ENCODE results near the gene FANCC.
"Not testable (repeated sequence)": the region's sequence is repeated elsewhere in the genome, so short reads cannot be mapped to it uniquely, and the experiment has no call there.

Gene FANCC

GRCh38 chr9:95274160-95274559 lies 43.3 kb downstream of the FANCC start:
- H3K4me3 ChIP-seq (ENCODE audit: low read depth, low read length); H3K27me3 ChIP-seq (ENCODE audit: control insufficient read depth, insufficient read depth, low read length); H3K9ac ChIP-seq (ENCODE audit: low read depth, low read length); H3K9me3 ChIP-seq (ENCODE audit: control insufficient read depth, insufficient read depth, low read length); H3K4me1 ChIP-seq (ENCODE audit: control insufficient read depth, insufficient read depth, low read length); H3K36me3 ChIP-seq (ENCODE audit: control insufficient read depth, insufficient read depth, low read length): not testable (repeated sequence)

- H3K36me3 ChIP-seq (ENCODE audit: control insufficient read depth, insufficient read depth, low read length), result no peaks in the 10 kb centered on the region
- no peaks in the 10 kb centered on the region for H3K4me1 ChIP-seq (ENCODE audit: control insufficient read depth, insufficient read depth, low read length)
- H3K9me3 ChIP-seq (ENCODE audit: control insufficient read depth, insufficient read depth, low read length), result no peaks in the 10 kb centered on the region
- H3K9ac ChIP-seq (ENCODE audit: low read depth, low read length), result no peak overlapping the region
- no peaks in the 10 kb centered on the region for H3K27me3 ChIP-seq (ENCODE audit: control insufficient read depth, insufficient read depth, low read length)
- no peak overlapping the region for H3K4me3 ChIP-seq (ENCODE audit: low read depth, low read length)
Observed at GRCh38 chr9:95273369-95274022, 44.0 kb downstream of the FANCC start.

DNA sequence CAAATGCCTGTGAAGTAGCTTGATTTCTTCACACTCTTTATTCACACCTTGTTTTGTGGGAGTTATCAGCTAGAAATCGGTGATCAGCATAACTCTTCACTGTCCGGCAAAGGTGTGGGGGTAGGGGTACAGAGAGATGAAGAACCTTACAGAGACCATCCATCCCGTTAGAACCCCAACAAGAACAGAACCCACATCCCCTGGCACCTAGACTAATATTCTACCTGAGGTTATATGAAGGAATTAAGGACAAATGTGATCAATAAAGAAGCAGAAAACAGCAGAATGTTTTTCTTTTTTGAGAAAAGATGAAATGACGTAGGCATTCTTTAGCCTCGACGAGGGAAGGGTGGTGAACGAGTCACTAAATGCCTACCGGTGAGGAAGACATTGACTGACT lies 44.7 kb downstream of the FANCC start:
- H3K9ac ChIP-seq (ENCODE audit: low read depth, low read length), result no peak overlapping the region
- H3K4me1 ChIP-seq (ENCODE audit: control insufficient read depth, insufficient read depth, low read length), result no peaks in the 10 kb centered on the region
- H3K4me3 ChIP-seq (ENCODE audit: low read depth, low read length), result no peak overlapping the region
- no peaks in the 10 kb centered on the region for H3K36me3 ChIP-seq (ENCODE audit: control insufficient read depth, insufficient read depth, low read length)
- H3K27me3 ChIP-seq (ENCODE audit: control insufficient read depth, insufficient read depth, low read length), result no peaks in the 10 kb centered on the region
- H3K9me3 ChIP-seq (ENCODE audit: control insufficient read depth, insufficient read depth, low read length), result no peaks in the 10 kb centered on the region

DNA sequence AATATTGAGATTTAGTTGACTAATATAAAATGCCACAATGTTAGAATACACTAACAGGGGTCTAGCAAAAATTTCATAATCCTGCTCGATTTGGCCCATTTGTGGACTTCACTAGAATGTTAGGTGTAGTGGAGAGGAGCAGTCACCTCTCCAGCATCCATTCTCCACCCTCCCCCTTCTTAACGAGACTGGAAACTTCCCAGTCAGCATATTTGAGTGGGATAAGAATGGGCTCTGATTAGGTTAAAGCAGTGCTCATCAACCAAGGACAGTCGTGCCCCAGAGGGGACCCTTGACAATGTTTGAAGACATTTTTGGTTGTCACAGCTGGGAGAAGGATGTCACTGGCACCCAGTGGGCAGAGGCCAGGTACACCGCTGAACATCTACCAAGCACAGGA lies 46.7 kb downstream of the FANCC start:
- no peak overlapping the region for H3K9ac ChIP-seq (ENCODE audit: low read depth, low read length)
- H3K36me3 ChIP-seq (ENCODE audit: control insufficient read depth, insufficient read depth, low read length), result no peaks in the 10 kb centered on the region
- H3K4me3 ChIP-seq (ENCODE audit: low read depth, low read length), result no peak overlapping the region
- H3K4me1 ChIP-seq (ENCODE audit: control insufficient read depth, insufficient read depth, low read length), result no peaks in the 10 kb centered on the region
- no peaks in the 10 kb centered on the region for H3K9me3 ChIP-seq (ENCODE audit: control insufficient read depth, insufficient read depth, low read length)
- no peaks in the 10 kb centered on the region for H3K27me3 ChIP-seq (ENCODE audit: control insufficient read depth, insufficient read depth, low read length)

DNA sequence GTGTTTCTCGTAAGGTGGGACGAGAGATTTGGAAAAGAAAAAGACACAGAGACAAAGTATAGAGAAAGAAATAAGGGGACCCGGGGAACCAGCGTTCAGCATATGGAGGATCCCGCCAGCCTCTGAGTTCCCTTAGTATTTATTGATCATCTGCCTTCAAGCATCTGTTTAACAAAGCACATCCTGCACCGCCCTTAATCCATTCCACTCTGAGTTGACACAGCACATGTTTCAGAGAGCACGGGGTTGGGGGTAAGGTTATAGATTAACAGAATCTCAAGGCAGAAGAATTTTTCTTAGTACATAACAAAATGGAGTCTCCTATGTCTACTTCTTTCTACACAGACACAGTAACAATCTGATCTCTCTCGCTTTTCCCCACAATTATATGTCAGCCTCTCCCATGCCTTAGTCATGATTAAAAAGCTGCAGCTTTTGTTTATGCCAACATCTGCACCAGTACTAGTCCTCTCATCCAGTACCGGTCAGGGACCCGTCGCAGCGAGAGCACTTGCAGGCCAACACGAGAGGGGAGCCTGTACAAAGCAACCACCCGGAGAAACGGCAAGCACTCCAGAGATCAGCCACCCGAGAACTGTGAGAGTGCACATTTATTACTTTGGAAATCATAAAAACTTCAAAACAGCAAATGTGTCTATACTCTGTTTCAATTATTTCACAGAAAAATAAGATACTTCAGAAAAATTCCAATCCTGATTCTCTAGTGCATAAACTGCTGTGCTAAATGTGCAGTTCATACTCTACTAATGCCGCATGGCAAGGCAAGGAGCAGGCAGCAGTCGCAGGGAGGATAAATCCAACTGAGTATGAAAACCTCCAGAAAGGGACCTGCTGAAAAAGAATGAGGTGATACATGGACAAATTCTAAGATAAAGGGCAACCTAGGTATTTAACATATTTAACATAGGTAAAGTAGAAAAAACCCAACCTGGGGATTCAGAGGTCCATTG lies 47.4 kb downstream of the FANCC start:
- not testable (repeated sequence) for H3K4me1 ChIP-seq (ENCODE audit: control insufficient read depth, insufficient read depth, low read length); H3K9ac ChIP-seq (ENCODE audit: low read depth, low read length); H3K27me3 ChIP-seq (ENCODE audit: control insufficient read depth, insufficient read depth, low read length); H3K9me3 ChIP-seq (ENCODE audit: control insufficient read depth, insufficient read depth, low read length); H3K36me3 ChIP-seq (ENCODE audit: control insufficient read depth, insufficient read depth, low read length); H3K4me3 ChIP-seq (ENCODE audit: low read depth, low read length)

DNA sequence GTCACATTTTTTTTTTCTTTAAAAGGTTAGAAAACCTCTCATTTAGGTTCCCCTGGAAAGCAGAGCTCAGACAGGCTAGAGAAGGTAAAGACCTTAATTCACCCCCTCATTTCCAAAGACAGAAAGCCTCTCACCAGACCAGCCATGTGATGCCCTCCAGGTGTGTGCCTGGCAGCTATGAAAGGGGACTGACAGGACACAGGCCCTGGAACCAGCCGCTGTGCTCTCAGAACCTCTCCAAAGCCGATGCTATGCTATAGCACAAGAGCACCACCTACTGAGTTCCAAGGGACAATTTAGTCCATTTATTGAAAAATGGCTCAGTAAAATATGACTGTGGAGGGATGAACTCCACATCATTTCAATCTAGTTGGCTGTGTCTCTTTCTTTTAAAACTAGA lies 48.8 kb downstream of the FANCC start:
- H3K4me1 ChIP-seq (ENCODE audit: control insufficient read depth, insufficient read depth, low read length), result peaks cover 5% of the 10 kb centered on the region

DNA sequence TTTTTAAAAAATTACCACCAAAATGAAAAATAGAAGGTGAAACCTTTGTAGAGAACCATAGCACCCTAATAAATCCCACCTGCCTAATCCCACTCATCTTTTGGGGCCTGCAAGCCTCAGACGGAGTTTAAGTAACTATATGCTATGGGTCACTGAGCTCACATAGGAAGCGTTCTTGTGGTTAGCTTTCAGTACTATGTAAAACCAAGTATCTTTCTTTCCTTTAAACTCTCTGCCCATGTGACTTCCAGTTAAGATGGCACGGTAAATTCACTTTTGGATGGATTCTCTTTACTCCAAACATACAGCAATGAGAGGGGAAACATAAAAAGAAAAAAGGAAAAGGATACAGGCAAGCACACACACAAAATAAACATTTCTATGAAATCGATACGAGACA lies 50.9 kb downstream of the FANCC start:
- no peaks in the 10 kb centered on the region for H3K36me3 ChIP-seq (ENCODE audit: control insufficient read depth, insufficient read depth, low read length)
- H3K9me3 ChIP-seq (ENCODE audit: control insufficient read depth, insufficient read depth, low read length), result no peaks in the 10 kb centered on the region
- no peak overlapping the region for H3K9ac ChIP-seq (ENCODE audit: low read depth, low read length)
- H3K4me3 ChIP-seq (ENCODE audit: low read depth, low read length), result no peak overlapping the region
- peaks cover 5% of the 10 kb centered on the region for H3K4me1 ChIP-seq (ENCODE audit: control insufficient read depth, insufficient read depth, low read length)
- no peaks in the 10 kb centered on the region for H3K27me3 ChIP-seq (ENCODE audit: control insufficient read depth, insufficient read depth, low read length)

More for the DNA sequence above, 48.8 kb downstream of the FANCC start:
- Histone ChIP-seq H3K9me3 (ENCODE audit: control insufficient read depth, insufficient read depth, low read length) (no peaks in the 10 kb centered on the region), H3K9ac (ENCODE audit: low read depth, low read length) (no peak overlapping the region), H3K36me3 (ENCODE audit: control insufficient read depth, insufficient read depth, low read length) (no peaks in the 10 kb centered on the region), H3K4me3 (ENCODE audit: low read depth, low read length) (no peak overlapping the region), H3K27me3 (ENCODE audit: control insufficient read depth, insufficient read depth, low read length) (no peaks in the 10 kb centered on the region)

DNA sequence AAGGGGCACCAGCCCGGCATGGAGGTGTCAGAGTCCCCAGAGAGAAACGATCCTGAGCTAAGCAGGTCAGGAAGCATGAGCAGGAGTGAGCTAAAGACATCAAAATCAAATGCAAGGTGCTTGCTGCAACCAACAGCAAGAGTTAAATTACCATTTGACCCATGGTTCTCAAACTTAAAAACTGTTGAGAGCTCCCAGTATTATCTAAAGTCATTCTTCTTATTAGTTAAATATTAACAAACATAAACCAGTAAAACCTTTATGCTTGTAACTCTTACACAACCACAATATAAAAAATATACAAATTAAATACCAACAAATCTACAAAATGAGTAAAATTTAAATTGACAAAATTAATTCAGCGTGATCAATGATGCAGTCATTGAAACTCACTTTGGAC lies 51.5 kb downstream of the FANCC start:
- no peak overlapping the region for H3K4me3 ChIP-seq (ENCODE audit: low read depth, low read length)
- H3K36me3 ChIP-seq (ENCODE audit: control insufficient read depth, insufficient read depth, low read length), result no peaks in the 10 kb centered on the region
- H3K9ac ChIP-seq (ENCODE audit: low read depth, low read length), result no peak overlapping the region
- no peaks in the 10 kb centered on the region for H3K27me3 ChIP-seq (ENCODE audit: control insufficient read depth, insufficient read depth, low read length)
- peaks cover 5% of the 10 kb centered on the region for H3K4me1 ChIP-seq (ENCODE audit: control insufficient read depth, insufficient read depth, low read length)
- H3K9me3 ChIP-seq (ENCODE audit: control insufficient read depth, insufficient read depth, low read length), result no peaks in the 10 kb centered on the region

GRCh38 chr9:95264954-95265615 lies 52.4 kb downstream of the FANCC start:
- peaks cover 5% of the 10 kb centered on the region for H3K4me1 ChIP-seq (ENCODE audit: control insufficient read depth, insufficient read depth, low read length)
- H3K9ac ChIP-seq (ENCODE audit: low read depth, low read length), result no peak overlapping the region
- H3K4me3 ChIP-seq (ENCODE audit: low read depth, low read length), result no peak overlapping the region
- H3K9me3 ChIP-seq (ENCODE audit: control insufficient read depth, insufficient read depth, low read length), result no peaks in the 10 kb centered on the region
- no peaks in the 10 kb centered on the region for H3K27me3 ChIP-seq (ENCODE audit: control insufficient read depth, insufficient read depth, low read length)
- no peaks in the 10 kb centered on the region for H3K36me3 ChIP-seq (ENCODE audit: control insufficient read depth, insufficient read depth, low read length)

GRCh38 chr9:95261890-95262289 lies 55.6 kb downstream of the FANCC start:
- Histone ChIP-seq H3K4me3 (ENCODE audit: low read depth, low read length) (no peak overlapping the region), H3K27me3 (ENCODE audit: control insufficient read depth, insufficient read depth, low read length) (no peaks in the 10 kb centered on the region), H3K4me1 (ENCODE audit: control insufficient read depth, insufficient read depth, low read length) (peaks cover 5% of the 10 kb centered on the region), H3K9ac (ENCODE audit: low read depth, low read length) (no peak overlapping the region), H3K36me3 (ENCODE audit: control insufficient read depth, insufficient read depth, low read length) (no peaks in the 10 kb centered on the region), H3K9me3 (ENCODE audit: control insufficient read depth, insufficient read depth, low read length) (no peaks in the 10 kb centered on the region)

GRCh38 chr9:95250462-95251221 lies 66.9 kb downstream of the FANCC start:
- no peaks in the 10 kb centered on the region for H3K27me3 ChIP-seq (ENCODE audit: control insufficient read depth, insufficient read depth, low read length)
- H3K9ac ChIP-seq (ENCODE audit: low read depth, low read length), result no peak overlapping the region
- no peak overlapping the region for H3K4me3 ChIP-seq (ENCODE audit: low read depth, low read length)
- no peaks in the 10 kb centered on the region for H3K36me3 ChIP-seq (ENCODE audit: control insufficient read depth, insufficient read depth, low read length)
- H3K4me1 ChIP-seq (ENCODE audit: control insufficient read depth, insufficient read depth, low read length), result no peaks in the 10 kb centered on the region
- H3K9me3 ChIP-seq (ENCODE audit: control insufficient read depth, insufficient read depth, low read length), result no peaks in the 10 kb centered on the region
